Endothelial cell of umbilical vein (primary cell): ENCODE results near the gene OR2T8.

Source experiments
- CTCF ChIP-seq, 2 donors: IDR thresholded peaks; 1 replicate in 1 of 2; 2 replicates in 1 of 2; pipeline ENCODE4 v1.5.1; 2011; ENCODE audit warnings: low read length in 2 of 2, mild to moderate bottlenecking in 2 of 2, moderate library complexity in 2 of 2, control low read depth in 1 of 2, inconsistent platforms in 1 of 2, low read depth in 1 of 2; ENCODE audit not compliant: insufficient read depth in 1 of 2; ENCODE audit errors: extremely low read depth in 1 of 2
- EZH2 ChIP-seq: IDR thresholded peaks from 2 replicates; pipeline ENCODE4 v1.6.1; 2012; ENCODE audit warnings: borderline replicate concordance, low read depth, mild to moderate bottlenecking, moderate library complexity, low read length, inconsistent platforms; ENCODE audit not compliant: severe bottlenecking
- GATA2 ChIP-seq: IDR thresholded peaks from 2 replicates; pipeline ENCODE4 v1.7.0; 2011; ENCODE audit warnings: low read depth, mild to moderate bottlenecking, moderate library complexity, mixed read lengths, low read length; ENCODE audit not compliant: insufficient read length, insufficient read depth
- JUN ChIP-seq: IDR thresholded peaks from 2 replicates; pipeline ENCODE4 v1.6.1; 2011; ENCODE audit warnings: borderline replicate concordance, low read depth; ENCODE audit not compliant: insufficient read length, insufficient read depth
- POLR2A ChIP-seq: IDR thresholded peaks from 2 replicates; pipeline ENCODE4 v1.6.1; 2012; ENCODE audit warnings: low read depth, mild to moderate bottlenecking, control low read depth, low read length
- POLR2AphosphoS5 ChIP-seq: IDR thresholded peaks from 2 replicates; pipeline ENCODE4 v1.6.1; 2012; ENCODE audit warnings: low read depth, mild to moderate bottlenecking, control low read depth, low read length, moderate library complexity; ENCODE audit not compliant: insufficient read depth

- TF ChIP-seq CTCF (IDR thresholded peaks at IDR 0.05; ENCODE audit: extremely low read depth in 1 of 2, insufficient read depth in 1 of 2, low read depth in 1 of 2, low read length in 2 of 2) = no peak
- TF ChIP-seq JUN = no peak
- no peak for TF ChIP-seq EZH2
- no peak for TF ChIP-seq POLR2A
- TF ChIP-seq POLR2AphosphoS5 = no peak
- no peak for TF ChIP-seq GATA2
Measured at GRCh38 chr1:247884797-247885413, 35.1 kb upstream of the OR2T8 start.
